Hematopoietic multipotent progenitor cell treated with erythropoietin and hydrocortisone succinate and interleukin-3 and kit ligand, for 6 days (in vitro differentiated cells): ENCODE measurements around the gene GJC2.

Experiments
- DNase-seq: peaks from one replicate; pipeline ENCODE4 v3.0.0-alpha.2; 2015

Gene GJC2

DNA sequence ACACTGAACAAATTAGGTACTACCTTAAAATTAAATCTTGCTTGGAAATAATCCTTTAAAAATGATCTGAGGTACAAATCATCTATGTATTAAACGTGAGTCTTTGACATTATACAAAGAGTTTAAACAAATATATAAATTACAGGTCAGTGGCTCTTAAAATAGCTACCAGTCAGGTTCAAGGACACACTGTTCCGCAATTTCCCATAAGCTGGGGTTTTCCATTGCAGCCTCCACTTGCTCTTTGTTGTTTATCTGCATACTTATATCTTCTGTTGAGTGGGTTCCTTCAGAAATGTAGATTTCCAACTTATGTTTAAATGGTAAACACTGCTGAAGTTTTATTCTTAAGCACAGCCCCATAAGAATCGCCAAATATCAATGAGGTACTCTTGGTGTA is 34.9 kb upstream of the GJC2 start:
- DNase-seq, result no peak

DNA sequence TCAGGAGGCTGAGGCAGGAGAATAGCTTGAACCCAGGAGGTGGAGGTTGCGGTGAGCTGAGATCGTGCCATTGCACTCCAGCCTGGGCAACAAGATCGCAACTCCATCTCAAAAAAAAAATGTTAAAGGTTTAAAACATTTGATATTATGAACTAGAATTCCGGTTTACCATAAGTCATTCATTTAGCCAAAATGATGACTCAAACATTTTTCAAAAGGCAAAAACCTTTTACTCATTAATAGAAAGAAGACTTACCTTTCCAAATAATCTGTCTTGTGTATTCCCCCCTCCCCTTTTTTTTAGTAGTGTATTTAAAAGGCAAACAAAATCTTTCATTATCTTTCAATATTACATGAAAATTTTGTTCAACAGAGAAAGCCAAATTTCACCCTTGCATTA is 32.4 kb upstream of the GJC2 start:
- DNase-seq, result no peak

DNA sequence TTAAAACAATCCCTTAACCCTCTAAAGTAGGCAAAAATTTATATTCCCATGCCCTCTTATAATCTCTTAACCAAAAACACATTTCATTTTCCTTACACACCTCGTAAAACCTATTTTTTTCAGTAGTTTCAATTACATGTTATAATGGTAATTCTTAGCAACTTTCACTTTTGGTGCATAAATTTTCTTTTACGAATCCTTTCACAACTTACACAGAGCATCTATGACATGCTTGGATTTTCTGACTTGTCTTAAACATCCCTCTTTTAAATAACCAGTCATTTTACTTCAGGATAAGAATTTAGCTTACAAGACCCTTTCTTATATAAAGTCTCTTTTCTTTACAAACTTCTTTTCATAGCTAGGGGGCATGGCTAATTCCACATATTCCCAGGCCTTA is 31.7 kb upstream of the GJC2 start:
- no peak for DNase-seq

DNA sequence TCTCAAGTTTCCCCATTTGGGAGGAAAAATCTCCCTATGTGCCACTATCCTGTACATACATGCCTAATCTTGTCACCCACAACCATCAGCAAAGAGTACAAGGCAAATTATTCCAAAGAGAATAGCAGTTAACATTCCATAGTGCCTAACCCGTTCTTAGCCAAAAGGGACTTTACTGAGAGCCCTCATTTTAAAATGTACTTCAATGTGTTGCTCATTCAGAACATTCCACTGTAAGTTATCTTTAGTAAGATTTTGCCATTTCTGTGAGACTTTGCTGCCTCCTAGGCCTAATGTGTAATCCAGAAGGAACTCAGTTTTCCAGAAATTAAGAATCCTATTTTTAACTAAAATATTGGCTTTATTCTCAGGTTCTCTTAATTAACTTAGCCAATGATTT is 29.4 kb upstream of the GJC2 start:
- DNase-seq, result no peak

DNA sequence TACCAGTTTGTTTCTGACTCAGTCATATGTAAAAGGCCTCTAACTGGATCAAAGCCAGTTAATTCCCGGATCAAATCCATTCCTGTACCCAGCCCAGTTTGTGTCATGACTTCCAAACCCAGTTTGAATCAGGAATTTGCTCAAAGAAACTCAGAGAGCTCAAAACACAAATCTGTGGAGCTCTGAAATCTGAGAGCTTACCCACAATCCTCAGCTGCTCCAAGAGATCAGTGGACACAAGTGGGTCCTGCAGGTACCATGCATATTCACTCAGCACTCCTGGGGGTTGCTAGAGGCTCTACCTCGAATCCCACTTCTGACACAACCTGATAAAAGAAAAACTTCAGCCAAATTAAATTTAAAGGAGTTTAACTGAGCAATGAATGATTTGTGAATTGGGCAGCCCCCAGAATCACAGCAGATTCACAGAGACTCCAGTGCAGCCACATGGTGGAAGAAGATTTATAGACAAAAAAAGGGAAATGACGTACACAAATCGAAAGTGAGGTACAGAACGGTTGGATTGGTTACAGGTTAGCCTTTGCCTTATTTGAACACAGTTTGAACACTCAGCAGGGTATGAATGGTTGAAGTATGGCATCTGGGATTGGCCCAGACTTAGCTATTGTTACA is 28.8 kb upstream of the GJC2 start:
- no peak for DNase-seq

DNA sequence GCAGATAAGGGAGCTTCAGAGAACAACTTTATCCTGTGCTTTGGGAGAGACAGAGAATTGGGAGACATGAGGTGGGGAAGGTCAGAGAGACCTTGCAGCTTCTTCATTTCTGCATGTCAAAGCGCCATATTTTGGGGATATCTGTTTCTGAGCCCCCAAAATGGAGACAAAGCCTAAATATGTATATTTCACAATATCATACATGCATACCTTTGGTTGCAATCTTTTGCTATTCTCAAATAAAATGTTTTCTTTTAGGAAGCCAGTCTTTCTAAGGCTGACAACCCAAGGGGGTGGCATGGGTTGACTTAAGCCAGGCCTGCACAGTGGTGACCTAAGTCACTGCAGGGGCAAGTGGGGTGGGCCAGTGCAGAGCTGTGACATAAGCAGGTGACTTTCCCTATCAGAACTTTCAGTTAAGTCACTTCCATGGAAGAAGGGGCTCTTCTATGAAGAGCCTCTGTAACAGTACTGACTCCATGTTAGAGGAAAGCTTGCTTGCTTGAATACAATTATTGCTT is 26.7 kb upstream of the GJC2 start:
- no peak for DNase-seq

DNA sequence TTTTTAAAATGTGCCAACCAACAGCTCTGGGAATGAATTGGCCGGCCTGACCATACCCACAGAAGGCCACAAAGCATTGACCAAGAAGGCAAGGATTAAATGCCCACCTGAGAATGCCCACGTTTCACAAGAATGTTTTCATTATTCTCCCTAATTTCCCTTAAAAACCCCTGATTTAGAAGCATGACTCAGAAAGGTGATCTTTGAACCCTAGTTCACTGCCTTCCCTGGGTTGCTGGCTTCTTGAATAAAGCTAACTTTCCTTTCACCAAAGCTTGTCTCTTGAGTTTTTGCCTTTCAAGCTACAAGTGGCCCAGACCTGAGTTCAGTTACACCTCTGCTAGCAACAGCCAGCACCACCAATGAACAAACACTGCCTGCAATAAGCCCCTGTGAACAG is 26.2 kb upstream of the GJC2 start:
- DNase-seq, result no peak

DNA sequence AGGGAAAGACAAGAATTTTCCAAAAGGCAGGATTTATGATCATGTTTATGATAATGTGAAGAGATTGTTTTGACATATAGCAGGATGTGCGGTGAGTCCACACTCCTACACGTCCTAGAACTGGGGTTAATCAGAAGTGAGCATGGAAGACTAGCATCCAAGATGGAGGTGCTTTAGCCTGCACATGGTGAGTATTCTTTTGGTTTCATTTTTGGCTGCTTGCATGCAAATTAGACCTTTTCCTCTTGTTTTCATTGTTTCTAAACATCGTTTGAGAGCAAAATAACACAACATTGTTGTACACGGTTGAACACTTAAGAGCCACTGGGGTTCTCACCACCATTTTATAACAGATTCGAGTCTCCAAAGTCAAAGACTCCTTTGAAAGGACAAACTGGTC is 24.5 kb upstream of the GJC2 start:
- DNase-seq, result no peak

DNA sequence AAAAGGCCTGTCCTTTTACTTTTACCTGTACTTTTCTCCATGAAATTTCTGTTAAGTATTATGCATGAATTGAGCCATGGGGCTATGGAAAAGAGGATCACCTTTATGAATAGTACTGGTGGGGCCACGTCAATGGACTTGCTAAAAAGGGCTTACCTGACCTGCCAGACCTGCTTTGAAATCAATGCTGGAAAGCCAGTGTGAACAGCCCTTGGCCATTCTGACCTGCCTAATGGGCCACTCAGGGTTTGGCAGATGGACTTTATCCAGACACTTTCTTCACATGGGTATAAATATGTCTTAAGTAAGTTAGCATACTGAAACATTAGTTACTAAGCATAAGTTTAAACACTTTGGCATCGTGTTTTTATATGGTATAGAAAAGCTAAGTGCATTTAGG is 18.0 kb upstream of the GJC2 start:
- no peak for DNase-seq

DNA sequence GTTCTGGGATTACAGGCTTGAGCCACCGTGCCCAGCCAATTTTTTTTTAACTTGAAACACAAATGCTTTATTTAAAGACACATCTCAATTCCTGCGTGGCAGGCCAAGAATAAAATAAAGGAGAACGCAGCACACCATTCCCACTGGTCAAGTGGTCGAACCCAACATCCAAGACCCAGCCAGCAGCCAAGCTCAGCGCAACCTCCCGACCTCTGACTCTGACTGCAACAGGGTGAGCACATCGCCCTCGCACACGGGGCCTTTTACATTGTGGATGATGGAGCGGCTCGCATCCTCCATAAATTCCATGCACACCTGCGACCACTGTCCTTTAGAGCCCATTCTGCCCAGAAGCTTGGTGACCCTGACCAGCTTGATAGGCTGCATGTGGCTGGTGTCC is 15.1 kb upstream of the GJC2 start:
- DNase-seq, result no peak

DNA sequence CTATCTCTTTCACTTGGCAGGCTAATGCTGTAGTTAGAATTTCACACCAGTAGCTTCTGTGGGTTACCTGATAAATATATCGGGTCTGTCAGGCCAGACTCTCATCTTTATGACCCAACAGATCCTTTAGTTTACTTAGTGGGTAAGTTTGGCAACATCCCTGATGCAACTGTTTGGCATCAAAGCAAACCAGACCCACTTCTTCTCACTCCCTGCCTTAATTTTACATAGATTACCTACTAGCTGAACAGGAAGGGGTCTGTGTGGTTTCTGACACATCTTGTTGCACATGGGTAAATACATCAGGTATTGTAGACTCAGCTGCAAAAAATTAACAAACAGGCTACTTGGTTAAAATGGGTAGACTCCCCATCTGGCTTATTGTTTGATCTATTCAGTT is 12.8 kb upstream of the GJC2 start:
- peak; percentile 29 for DNase-seq

DNA sequence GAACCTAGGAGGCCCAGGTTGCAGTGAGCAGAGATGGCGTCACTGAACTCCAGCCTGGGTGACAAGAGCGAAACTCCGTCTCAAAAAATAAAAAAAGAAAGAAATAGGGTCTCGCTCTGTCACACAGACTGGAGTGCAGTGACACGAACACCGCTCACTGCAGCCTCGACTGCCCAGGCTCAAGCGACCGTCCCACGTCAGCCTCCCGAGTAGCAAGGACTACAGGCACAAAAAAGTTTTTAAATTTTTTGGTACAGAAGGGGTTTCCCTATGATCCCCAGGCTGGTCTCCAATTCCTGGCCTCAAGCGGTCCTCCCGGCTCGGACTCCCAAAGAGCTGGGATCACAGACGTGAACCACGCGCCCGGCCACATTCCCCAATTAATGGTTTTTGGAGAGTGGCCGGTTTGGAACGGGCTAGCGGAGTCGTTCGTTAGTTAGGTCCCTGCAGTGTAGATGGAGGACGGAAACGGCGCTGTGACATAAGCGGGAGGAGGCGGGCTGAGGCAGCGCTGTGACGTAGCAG is 10.3 kb upstream of the GJC2 start:
- no peak for DNase-seq

DNA sequence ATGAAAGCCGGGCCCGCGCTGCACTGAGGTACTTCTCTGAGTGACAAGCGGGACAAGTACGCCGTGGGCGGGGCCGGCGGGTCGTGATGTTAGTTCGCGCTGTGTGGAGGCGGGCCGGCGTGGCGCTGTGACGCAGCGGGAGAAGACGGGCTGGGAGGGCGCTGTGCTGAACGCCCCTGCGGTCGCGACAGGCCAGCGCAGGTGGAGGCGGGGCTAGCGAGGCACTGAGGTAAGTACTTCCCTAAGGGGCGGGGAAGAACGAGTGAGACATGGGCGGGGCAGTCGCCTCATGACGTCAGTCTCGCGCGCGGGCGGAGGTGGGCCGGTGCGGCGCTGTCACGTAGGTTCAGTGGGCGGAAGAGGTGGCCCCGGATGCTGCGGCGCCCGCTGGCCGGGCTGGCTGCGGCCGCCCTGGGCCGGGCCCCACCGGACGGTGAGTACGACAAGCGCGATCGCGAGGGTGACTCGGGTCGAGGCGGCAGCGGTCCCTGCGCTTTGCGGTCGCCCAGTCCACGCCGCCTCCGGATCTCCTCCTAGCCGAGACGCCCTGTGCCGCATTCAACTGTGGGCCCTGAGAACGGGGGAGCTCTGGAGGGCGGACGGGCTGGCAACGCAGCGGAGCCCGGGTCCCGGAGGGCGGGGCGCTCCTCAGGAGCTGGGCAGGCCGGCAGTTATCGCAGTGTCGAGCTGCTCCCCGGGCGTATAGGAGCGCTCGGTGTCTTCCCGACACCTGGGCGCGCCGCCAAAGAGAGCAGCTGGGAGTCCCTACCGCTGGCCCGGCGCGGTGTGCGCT is 9.6 kb upstream of the GJC2 start, which contains the start of gene GUK1:
GUK1 (plus strand) TSS at position 349 of the 793 bp plus-strand sequence; CDS start at position 373, 24 bp downstream.
- DNase-seq, result peak; percentile 100

DNA sequence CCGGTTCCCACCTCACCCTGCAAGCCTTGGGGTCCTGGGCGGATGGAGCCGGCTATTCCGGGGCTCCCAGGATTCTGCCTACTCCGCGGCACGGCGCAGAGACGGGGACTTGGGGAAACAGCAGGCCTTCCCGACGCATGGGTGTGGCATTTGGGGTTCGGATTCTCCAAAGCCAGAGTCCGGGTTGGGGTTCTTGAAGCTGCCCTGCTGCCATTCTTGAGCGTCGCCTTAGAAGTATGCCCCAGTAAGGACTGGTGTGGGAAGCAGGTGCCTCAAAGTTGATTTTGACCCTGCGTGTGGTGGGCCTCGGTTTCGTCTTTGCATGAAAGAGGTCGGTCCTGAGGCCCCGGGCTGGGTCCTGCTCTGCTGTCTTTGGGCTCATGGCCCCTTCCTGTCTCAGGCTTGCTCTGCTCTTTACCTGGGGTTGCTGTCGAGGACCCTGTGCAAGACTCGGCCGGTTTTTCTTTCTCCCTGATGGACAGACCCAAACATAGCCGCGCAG is 9.0 kb upstream of the GJC2 start:
- no peak for DNase-seq

DNA sequence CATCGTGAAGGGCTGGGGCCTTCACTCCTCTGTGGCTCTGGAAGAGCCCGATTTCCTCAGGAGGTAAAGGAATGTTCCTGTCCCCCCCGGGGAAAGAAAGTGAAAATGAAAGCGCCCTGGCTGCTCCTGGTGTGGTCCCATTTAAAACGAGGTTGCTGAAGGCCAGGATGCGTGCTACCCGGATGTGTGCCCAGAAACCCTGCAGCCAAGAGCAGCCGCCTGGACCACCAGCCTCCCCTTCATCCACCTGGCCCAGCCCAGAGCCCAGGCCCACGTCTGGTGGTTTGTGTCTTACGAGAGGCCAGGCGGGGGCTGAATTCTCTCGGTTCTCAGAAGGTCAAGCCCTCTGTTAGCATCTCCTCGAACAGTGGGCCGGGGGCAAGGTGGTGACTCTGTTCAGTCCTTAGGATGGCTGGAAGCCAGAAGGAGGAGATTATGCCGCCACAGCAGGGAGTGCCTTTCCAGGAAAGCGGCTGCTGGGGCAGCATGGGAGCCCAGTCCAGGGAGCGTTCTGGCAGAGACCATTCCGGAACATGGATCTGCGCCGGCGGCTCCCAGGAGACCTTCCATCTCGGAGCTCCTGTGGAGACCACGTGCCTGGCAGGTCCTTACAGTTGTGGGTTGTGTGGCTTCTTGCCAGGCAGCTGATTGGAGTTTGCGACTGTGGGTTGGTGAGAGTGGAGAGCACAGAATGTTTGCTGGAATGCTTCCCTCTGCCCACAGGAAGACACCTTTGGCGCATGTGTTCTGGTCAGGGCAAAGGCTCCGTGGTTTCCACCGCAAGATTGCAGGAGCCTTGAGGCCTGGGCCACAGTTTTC is 8.3 kb upstream of the GJC2 start:
- peak; percentile 58 for DNase-seq

DNA sequence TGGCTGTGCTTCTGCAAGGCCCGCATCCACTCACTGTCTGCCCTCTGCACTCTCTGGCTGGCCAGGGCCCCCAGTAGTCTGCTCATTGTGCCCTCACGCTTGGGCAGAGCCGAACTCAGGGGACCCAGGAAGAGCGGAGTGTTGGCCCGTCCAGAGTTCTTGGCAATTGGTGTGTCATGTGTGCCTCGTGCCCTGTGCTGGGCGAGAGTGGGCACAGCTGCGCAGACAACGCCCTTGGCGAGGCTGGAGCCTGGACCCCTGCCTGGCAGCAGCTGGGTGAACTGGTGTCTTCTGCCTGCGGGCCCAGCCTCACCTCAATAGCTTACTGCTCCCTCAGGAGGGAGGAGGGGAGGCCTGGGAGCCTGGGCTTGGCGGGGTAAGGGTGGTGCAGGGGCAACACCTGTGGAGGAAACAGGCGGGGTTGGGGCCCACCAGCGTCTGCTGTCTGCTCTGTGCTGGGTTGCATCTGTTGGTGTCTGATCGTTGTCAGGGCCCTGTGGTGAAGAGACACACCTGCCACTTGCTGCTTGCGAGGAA is 7.5 kb upstream of the GJC2 start:
- DNase-seq, result no peak

DNA sequence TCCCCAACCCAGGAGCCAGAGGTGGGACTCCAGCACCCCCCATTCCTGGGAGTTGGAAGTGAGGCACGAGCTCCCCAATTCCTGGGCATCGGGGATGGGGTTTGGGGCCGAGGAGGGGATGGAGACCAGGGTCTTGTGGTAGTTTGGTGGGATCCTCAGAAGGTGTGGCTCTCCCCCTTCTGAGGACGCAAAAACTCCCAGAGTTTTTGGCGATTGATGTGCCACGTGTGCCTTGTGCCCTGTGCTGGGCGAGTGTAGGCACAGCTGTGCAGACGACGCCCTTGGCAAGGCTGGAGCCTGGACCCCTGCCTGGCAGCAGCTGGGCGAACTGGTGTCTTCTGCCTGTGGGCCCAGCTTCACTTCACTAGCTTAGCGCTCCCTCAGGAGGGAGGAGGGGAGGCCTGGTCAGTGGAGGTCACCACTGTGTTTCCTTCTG is 7.0 kb upstream of the GJC2 start:
- DNase-seq, result no peak

DNA sequence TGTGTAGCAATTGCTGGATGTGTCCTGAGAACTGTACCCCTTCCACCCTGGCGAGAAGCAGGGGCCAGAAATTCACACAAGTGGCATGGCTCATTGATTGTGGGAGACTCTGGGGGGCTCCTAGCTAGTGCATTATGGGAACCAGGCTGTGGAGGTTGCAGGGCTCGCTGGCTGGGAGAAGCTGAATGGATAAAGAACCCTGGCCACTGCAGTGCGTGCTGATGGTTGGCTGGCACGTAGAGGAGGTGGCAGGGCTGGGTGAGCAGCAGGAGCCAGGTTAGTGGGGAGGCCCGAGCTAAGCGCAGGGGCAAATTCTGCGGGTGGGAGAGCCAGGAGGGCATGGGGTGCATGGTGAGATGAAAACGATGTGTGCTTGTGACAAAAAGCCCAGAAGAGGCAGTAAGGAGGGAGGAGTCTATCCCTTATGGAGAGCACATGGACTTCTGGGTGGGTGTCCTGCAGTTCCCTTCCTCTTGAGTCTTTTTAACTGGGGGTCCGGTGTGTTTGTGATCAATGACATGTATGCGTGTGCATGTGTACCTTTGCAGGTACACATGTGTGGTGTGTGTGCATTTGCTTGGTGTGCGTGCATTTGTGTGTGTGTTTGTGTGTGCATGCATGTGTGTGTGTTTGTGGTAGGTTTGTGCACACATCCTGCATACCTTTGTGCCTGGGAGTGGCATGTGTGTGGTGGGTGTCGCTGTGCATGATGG is 6.1 kb upstream of the GJC2 start:
- no peak for DNase-seq

DNA sequence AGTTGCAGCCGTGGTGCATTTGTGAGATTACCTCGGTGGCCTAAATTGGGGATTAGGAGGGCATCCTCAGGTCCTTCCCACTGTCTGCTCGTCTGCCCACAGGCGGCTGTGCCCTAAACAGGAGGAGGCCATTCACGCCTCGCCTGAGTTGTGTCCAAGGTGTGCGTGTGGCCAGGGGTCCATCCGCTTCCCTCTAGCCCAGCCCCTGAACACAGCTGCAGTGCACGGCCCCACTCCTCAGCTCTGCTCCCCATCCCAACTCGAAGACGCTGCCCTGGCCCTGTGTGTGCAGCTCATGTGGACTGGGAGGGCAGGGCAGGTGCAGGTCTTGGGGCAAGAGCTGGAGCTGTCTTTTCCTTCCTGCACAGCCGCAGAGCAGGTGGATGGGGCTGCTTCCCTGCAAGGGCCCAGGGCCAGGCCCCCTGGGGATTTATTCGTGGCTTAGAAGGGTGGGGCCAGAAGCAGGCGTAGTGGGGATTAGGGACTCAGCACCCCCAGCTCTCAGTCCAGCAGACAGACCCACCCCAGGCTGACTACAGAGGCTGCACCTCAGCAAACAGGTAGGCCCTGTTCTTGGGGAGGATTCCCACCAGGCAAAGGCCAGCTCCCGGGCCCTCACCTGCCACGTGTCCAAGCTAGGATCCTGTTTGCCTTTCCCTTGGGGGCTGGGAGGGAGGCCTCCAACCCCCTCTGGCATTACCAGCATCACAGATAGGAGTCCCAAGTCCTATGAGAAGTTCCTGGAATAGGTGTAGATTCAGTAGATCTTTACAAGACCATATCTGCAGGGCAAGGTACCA is 5.3 kb upstream of the GJC2 start:
- DNase-seq, result no peak

DNA sequence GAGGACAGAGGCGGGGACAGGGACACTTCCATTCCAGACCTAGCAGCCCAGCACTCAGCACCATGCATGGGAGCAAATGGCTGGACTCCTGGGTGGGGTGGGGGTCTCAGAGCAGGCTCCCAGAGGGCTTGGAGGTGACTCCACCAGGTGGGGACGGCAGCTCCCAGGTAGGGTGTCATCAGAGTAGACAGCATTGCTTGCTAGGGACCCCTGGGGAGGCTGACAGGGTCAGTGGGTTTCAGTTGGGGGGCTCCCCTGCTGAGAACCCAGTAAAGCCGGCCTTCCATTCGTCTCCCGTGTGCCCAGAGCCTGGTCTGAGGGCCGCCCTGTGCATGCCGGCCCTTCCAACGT is 4.8 kb upstream of the GJC2 start:
- DNase-seq, result no peak
